GM19351 (cell line): ENCODE measurements around the gene AGPAT1.

Source experiments
- ATAC-seq: cut with Tn5 transposase; IDR thresholded peaks from one replicate; pipeline ENCODE4 v1.9.1; 2021; ENCODE audit warnings: mild to moderate bottlenecking, moderate library complexity; ENCODE audit not compliant: unreplicated experiment

Gene AGPAT1

GRCh38 chr6:32173051-32173727, 2.7 kb downstream of the AGPAT1 start:
- no peak for ATAC-seq

DNA sequence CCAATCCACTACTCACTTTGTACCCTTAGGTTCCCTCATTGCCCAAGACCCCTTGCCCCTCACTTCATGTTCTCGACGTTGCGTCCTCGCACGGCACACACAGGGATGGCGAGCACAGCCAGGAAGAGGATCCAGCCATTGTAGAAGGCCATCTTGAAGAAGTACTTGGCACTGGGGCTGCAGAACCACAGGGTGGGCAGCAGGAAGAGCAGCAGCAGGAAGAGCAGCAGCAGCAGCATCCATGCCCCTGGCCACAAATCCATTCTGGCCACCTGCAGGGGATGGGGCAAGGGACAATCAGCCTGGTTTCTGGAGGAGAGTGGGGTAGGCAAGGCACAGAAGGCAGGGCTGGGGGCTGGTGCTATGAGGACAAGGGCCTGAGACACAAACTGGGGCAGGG, 4.7 kb downstream of the AGPAT1 start:
- ATAC-seq = no peak

- no peak for ATAC-seq
Observed at GRCh38 chr6:32170294-32170693, 5.6 kb downstream of the AGPAT1 start.

DNA sequence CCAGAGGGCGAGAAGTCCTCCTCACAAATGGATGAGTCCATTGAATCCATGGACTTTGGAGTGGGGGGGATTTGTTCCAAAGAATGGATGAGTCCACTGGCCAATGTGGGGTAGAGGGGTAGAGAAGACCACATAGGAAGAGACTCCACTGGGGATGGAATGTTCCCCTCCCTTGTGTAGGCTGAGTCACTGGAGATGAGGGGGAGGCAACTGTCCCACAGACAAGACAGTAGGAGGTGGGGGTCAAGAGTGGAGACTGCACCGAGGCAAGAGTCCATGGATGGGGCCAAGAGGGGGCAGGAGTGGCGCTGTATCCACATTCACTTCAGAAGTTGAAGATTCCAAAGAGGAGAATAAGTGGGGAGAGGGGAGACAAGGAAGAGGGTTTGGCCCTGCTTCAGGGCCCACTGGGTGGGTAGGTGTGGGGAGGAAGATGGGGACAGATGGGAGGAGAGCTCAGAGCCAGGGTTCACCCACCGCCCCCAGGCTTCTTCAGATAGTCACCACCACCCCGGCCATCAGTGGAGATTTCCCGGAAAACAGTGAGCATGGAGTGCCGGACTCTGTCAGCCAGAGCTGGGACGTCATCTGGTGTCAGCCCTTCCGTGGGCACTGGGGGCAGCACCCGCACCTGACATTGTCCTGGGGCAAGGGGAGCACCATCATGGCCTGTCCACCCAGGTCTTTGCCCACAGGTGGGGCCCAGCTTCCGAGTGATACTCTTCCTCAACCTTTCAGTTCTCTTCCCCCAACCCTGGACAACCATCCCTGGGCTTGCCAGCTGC, 6.9 kb downstream of the AGPAT1 start:
- no peak for ATAC-seq

DNA sequence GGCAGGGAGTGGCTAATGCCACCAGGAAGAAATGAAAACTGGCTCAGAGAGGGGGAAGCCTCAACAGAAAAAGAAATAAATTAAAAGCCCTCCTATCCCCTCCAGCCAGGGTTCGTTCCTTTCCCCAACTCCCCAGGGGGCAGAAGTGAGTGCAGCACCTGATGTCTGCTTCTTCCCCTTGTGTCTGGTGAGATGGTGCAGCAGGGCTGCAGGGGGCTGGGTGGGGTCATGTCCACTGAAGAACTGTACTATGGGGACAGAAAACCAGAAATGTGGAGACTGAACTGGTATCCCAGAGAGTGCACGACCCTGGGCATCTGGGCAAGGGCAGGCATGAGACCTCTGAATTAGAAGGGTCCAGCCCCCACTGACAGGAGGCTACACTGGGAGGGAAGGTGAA, 7.5 kb downstream of the AGPAT1 start:
- no peak for ATAC-seq

GRCh38 chr6:32167761-32168262, 8.1 kb downstream of the AGPAT1 start:
- ATAC-seq = no peak

GRCh38 chr6:32167154-32167760, 8.6 kb downstream of the AGPAT1 start:
- ATAC-seq = no peak

GRCh38 chr6:32166411-32167061, 9.3 kb downstream of the AGPAT1 start:
- ATAC-seq = no peak

DNA sequence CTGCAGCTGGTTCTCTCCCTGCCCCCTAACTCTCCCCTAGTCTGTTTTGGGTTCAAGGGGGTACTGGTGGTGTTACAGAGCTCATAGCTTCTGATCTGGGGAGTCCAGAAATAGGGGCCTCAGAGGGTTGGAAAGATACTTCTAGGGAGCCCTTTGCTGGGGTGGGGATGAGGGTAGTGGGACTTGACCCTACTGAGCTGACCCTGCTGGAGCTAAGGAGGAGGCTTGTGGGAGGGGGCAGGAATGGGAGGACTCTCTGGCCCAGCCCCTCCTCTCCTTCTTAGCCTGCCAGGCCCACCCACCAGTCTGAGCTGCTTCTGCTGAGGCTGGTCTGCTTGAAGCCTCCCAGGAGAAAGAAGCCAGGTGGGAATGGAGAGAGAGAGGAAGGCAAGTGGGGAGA, 11.6 kb downstream of the AGPAT1 start, which contains the start of gene EGFL8:
TSS of gene EGFL8 (plus strand) at position 301 of the 400 bp plus-strand sequence. CDS start 1,571 bp downstream, outside the sequence.
- ATAC-seq = no peak

DNA sequence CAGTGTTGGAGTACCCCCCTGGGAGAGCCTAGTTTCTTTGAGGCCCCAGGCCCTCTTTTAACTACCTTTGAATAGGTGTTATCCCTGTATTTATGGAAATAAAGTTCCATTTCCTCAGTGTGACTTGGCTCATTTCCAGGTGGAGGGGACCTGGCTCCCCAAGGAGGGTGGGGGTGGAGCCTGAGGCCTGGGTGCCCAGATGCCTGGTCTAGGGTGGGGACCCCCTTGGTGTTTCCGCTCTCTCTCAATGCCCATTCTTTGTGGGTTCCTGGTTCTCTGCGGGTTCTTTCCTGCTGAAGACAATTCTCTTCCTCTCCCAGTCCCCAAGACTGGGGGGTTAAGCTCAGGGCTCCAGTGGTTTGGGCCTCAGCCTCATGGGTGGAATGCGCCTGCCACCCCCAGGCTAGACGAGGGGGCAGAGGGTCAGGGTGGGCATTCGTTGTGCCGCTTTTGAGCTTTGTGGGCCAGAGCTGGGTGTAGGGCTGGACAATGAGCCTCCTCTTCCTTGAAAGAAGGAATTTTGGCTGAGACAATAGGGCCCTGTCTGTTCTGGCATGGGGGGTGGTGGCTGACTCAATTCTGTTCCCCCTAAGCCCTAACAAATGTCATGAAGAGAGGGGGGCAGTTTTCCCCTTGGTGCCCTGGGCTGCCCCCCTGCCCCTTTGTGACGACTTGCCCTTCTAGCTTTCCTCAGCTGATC, 12.2 kb downstream of the AGPAT1 start:
- ATAC-seq = no peak

DNA sequence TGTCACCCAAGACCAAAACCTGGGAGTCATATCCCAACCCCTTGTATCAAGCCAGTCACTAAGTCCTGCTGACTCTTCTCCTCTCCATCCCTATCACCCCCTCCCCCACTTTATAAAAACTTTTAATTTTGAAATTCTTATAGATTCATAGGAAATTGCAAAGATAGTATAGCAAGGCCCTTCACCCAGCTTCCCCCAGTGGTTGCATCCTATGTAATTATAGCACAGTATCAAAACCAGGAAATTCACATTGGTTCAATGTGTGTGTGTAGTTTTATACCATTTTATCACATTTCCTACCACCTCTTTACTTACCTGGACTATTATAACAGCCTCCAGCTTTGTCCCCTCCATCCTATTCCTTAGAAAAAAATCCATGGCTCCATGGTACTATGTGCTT, 17.8 kb downstream of the AGPAT1 start:
- no peak for ATAC-seq

- no peak for ATAC-seq
Observed at GRCh38 chr6:32156891-32157290, 19.0 kb downstream of the AGPAT1 start.

DNA sequence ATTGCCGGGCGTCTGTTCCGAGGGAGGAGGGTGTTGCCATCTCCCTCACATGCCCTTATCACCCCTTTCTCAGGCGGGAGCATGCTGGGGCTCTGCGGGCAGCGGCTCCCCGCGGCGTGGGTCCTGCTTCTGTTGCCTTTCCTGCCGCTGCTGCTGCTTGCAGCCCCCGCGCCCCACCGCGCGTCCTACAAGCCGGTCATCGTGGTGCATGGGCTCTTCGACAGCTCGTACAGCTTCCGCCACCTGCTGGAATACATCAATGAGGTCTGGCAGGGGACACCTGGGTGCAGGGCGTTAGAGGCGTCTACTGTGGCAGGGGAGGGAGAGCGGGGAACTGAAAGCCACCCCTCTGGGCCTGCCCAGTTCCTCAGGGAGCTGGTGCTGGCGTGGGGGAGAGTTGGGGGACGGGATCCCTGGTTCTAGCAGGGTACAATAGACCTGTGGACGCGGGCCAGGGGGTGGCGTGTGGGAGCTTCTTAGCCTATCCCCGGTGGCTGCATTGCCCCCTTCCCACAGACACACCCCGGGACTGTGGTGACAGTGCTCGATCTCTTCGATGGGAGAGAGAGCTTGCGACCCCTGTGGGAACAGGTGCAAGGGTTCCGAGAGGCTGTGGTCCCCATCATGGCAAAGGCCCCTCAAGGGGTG, 21.2 kb downstream of the AGPAT1 start:
- peak; percentile 56 for ATAC-seq

GRCh38 chr6:32153564-32154513, 22.0 kb downstream of the AGPAT1 start, which contains the start of gene PPT2:
Gene PPT2, plus strand, starts transcription at chr6:32154141. Its CDS starts 454 bp downstream, at chr6:32154595.
- ATAC-seq = no peak

GRCh38 chr6:32152769-32153563, 22.9 kb downstream of the AGPAT1 start:
- ATAC-seq = no peak

- ATAC-seq = no peak
Observed at GRCh38 chr6:32151863-32152768, 23.8 kb downstream of the AGPAT1 start, which contains the start of gene PRRT1. Gene PRRT1, minus strand, starts transcription at chr6:32151939. Its CDS starts 112 bp downstream, at chr6:32151827.
